Stimulated activated CD8-positive, alpha-beta memory T cell treated with anti-CD3 and anti-CD28 coated beads, Interleukin-15, amount 100 ng/mL, for 48 hours (primary cell): ENCODE results near the gene MBTPS2.

Experiments used
- DNase-seq, 2 donors: peaks; one replicate each; pipeline ENCODE4 v3.0.0-alpha.2; 2020; ENCODE audit warnings: low read depth in 2 of 2

Gene MBTPS2

DNA sequence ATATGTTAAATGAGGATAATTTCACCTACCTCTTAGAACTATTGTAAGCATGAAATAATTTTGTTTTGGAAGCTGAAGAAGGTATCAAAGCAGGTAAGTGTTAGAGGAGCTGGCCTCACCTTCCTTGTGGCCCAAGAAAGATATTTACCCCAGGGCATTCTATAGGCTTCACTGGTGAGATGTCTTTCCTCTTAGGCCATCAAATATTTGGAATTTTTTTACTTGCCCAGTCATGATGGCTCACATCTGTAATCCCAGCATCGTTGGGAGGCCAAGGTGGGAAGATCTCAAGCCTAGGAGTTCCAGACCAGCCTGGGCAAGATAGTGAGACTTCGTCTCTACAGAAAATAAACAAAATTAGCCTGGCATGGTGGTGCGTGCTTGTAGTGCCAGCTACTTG lies 95.0 kb downstream of the MBTPS2 start:
- DNase-seq, result no peak
